Stimulated activated CD8-positive, alpha-beta memory T cell treated with anti-CD3 and anti-CD28 coated beads, Interleukin-12 subunit alpha, Interleukin-12 subunit beta, amount 100 ng/mL, for 24 hours (primary cell): ENCODE data around the gene NCK1.
"Not testable (repeated sequence)": the region's sequence is repeated elsewhere in the genome, so short reads cannot be mapped to it uniquely, and the experiment has no call there.

ENCODE experiments used
- DNase-seq: peaks from one replicate; pipeline ENCODE4 v3.0.0-alpha.2; 2020; ENCODE audit errors: extremely low read depth

NCK1 gene

GRCh38 chr3:136947477-136947876 is 85.5 kb downstream of the NCK1 start:
- DNase-seq: no peak

GRCh38 chr3:136949146-136949545 is 87.1 kb downstream of the NCK1 start:
- no peak for DNase-seq

- DNase-seq: no peak
These were observed 87.7 kb downstream of the NCK1 start for GRCh38 chr3:136949708-136950107.

- no peak for DNase-seq
These were observed 88.6 kb downstream of the NCK1 start for GRCh38 chr3:136950623-136951022.

- no peak for DNase-seq
These were observed 90.3 kb downstream of the NCK1 start for GRCh38 chr3:136952292-136952691.

GRCh38 chr3:136954251-136954650 is 92.2 kb downstream of the NCK1 start:
- DNase-seq: no peak

GRCh38 chr3:136954980-136955780 is 93.2 kb downstream of the NCK1 start:
- no peak for DNase-seq

GRCh38 chr3:136955813-136956212 is 93.8 kb downstream of the NCK1 start:
- DNase-seq: no peak

- DNase-seq: no peak
These were observed 95.0 kb downstream of the NCK1 start for GRCh38 chr3:136956971-136957370.

GRCh38 chr3:136957751-136958288 is 95.8 kb downstream of the NCK1 start, which contains the start of gene IL20RB:
TSS of gene IL20RB (plus strand) at chr3:136957983. CDS start at chr3:136958114, 131 bp downstream.
- DNase-seq: no peak

GRCh38 chr3:136958939-136959338 is 96.9 kb downstream of the NCK1 start:
- no peak for DNase-seq

GRCh38 chr3:136959599-136959998 is 97.6 kb downstream of the NCK1 start:
- no peak for DNase-seq

GRCh38 chr3:136960838-136961836 is 99.1 kb downstream of the NCK1 start:
- no peak for DNase-seq

- no peak for DNase-seq
These were observed 100.9 kb downstream of the NCK1 start for GRCh38 chr3:136962927-136963326.

GRCh38 chr3:136969539-136969938 is 107.5 kb downstream of the NCK1 start:
- not testable (repeated sequence) for DNase-seq

GRCh38 chr3:136973352-136973751 is 111.3 kb downstream of the NCK1 start:
- DNase-seq: no peak

- no peak for DNase-seq
These were observed 112.7 kb downstream of the NCK1 start for GRCh38 chr3:136974670-136975069.

- no peak for DNase-seq
These were observed 117.2 kb downstream of the NCK1 start for GRCh38 chr3:136979204-136979603.

GRCh38 chr3:136979684-136980083 is 117.7 kb downstream of the NCK1 start:
- DNase-seq: no peak

- no peak for DNase-seq
These were observed 120.0 kb downstream of the NCK1 start for GRCh38 chr3:136982033-136982432.

GRCh38 chr3:136982520-136983138 is 120.6 kb downstream of the NCK1 start:
- no peak for DNase-seq

GRCh38 chr3:136984837-136985236 is 122.8 kb downstream of the NCK1 start:
- DNase-seq: no peak
